ENCODE data around the gene CXCR6.

- no peak for TF ChIP-seq POLR2A (IDR thresholded peaks at IDR 0.05)
- no peak for TF ChIP-seq CTCF (IDR thresholded peaks at IDR 0.05 in 4 of 5, conservative IDR thresholded peaks at IDR 0.05 in 1 of 5)
Observed at GRCh38 chr3:45948311-45948781, 5.1 kb downstream of the CXCR6 start.

Data from gastrocnemius medialis (tissue), 4 donors.